SK-N-SH (cell line): Measurements from ENCODE around the gene RAB4A. TPM values are rescaled to one million over a fixed set of nuclear protein-coding genes. Genes with fewer than 3 reads are reported as not detected.

Experiments used
- CTCF ChIA-PET: fragments of 300-600, 350-600 bp; formaldehyde crosslinking; extraction: SDS; loops from one replicate; lab custom pipeline; 2021; lab: Yijun Ruan, JAX
- POLR2A ChIA-PET: fragments of 350-600 bp; sonication (Branson Sonifier 250); formaldehyde crosslinking; extraction: SDS; loops from one replicate; lab custom pipeline; 2020; ENCODE audit warnings: antibody characterized with exemption, inconsistent platforms; lab: Yijun Ruan, JAX
- DNase-seq: peaks from one replicate; pipeline ENCODE4 v3.0.0; 2012
- H2AFZ ChIP-seq: fragments of 200-600 bp; sonication (generic); 2 replicates; pipeline ENCODE4 v1.8.1; 2016; ENCODE audit warnings: antibody characterized with exemption, mild to moderate bottlenecking, low read depth
- H3F3A ChIP-seq: fragments of 200-600 bp; sonication (generic); replicated peaks from 2 replicates; pipeline ENCODE3; 2016; ENCODE audit warnings: antibody characterized with exemption, mild to moderate bottlenecking; ENCODE audit not compliant: insufficient read depth
- H3K27ac ChIP-seq, 2 experiments: fragments of 200-500 bp in 1 of 2; fragments of 200-600 bp in 1 of 2; sonication (Bioruptor generic) in 1 of 2; sonication (generic), shearing (Covaris generic) in 1 of 2; 2 replicates each; pipeline versions ENCODE4 v1.5.1 to v1.6.1; 2014 to 2016; ENCODE audit warnings: low read depth in 2 of 2, inconsistent platforms in 1 of 2, low read length in 1 of 2, mild to moderate bottlenecking in 1 of 2, mixed read lengths in 1 of 2
- H3K27me3 ChIP-seq: fragments of 200-600 bp; sonication (generic), shearing (Covaris generic); 2 replicates; pipeline ENCODE4 v1.6.1; 2016; ENCODE audit warnings: mixed run types; ENCODE audit not compliant: insufficient read depth
- H3K36me3 ChIP-seq, 2 experiments: fragments of 200-500 bp in 1 of 2; fragments of 200-600 bp in 1 of 2; sonication (Bioruptor generic) in 1 of 2; sonication (generic) in 1 of 2; replicated peaks in 1 of 2; 2 replicates each; pipeline versions ENCODE3 to v1.5.1; 2014 to 2016; ENCODE audit warnings: low read length in 1 of 2, mild to moderate bottlenecking in 1 of 2; ENCODE audit not compliant: insufficient read depth in 2 of 2, control insufficient read depth in 1 of 2
- H3K4me1 ChIP-seq, 2 experiments: fragments of 200-500 bp in 1 of 2; fragments of 200-600 bp in 1 of 2; sonication (Bioruptor generic) in 1 of 2; sonication (generic), shearing (Covaris generic) in 1 of 2; 2 replicates each; pipeline versions ENCODE4 v1.5.1 to v1.6.1; 2014 to 2016; ENCODE audit warnings: low read depth in 1 of 2, low read length in 1 of 2, mixed run types in 1 of 2; ENCODE audit not compliant: insufficient read depth in 2 of 2, control insufficient read depth in 1 of 2
- H3K4me2 ChIP-seq: fragments of 200-600 bp; sonication (generic), shearing (Covaris generic); 2 replicates; pipeline ENCODE4 v1.6.1; 2017; ENCODE audit warnings: mixed run types
- H3K4me3 ChIP-seq, 2 experiments: fragments of 200-500 bp in 1 of 2; fragments of 200-600 bp in 1 of 2; sonication (Bioruptor generic) in 1 of 2; sonication (generic), shearing (Covaris generic) in 1 of 2; 2 replicates each; pipeline versions ENCODE4 v1.5.1 to v1.8.1; 2014 to 2016; ENCODE audit warnings: low read depth in 2 of 2, inconsistent platforms in 1 of 2, low read length in 1 of 2, mild to moderate bottlenecking in 1 of 2, mixed read lengths in 1 of 2, moderate library complexity in 1 of 2
- H3K79me2 ChIP-seq: fragments of 200-600 bp; sonication (generic); 2 replicates; pipeline ENCODE4 v1.8.1; 2017; ENCODE audit warnings: mild to moderate bottlenecking; ENCODE audit not compliant: insufficient read depth
- H3K9ac ChIP-seq: fragments of 200-600 bp; sonication (generic); 2 replicates; pipeline ENCODE4 v1.6.1; 2017; ENCODE audit warnings: mixed run types
- H3K9me2 ChIP-seq: fragments of 200-600 bp; sonication (generic); 2 replicates; pipeline ENCODE4 v1.6.1; 2017; ENCODE audit warnings: mixed run types
- H3K9me3 ChIP-seq: fragments of 200-600 bp; sonication (generic); 2 replicates; pipeline ENCODE4 v1.6.1; 2017; ENCODE audit warnings: mixed run types, mild to moderate bottlenecking, moderate library complexity
- H4K20me1 ChIP-seq: fragments of 200-600 bp; sonication (generic); 2 replicates; pipeline ENCODE4 v1.6.1; 2017; ENCODE audit warnings: mild to moderate bottlenecking, mixed run types; ENCODE audit not compliant: insufficient read depth
- EZH2phosphoT487 ChIP-seq: fragments of 200-600 bp; sonication (generic); IDR thresholded peaks from 2 replicates; pipeline ENCODE4 v1.6.1; 2017; ENCODE audit warnings: low read depth, mixed run types, mild to moderate bottlenecking, antibody characterized with exemption, moderate library complexity, borderline replicate concordance
- FOXJ3 ChIP-seq: sonication (generic); formaldehyde crosslinking; IDR thresholded peaks from 2 replicates; pipeline ENCODE4 v1.5.1; 2020; ENCODE audit warnings: mild to moderate bottlenecking, missing genetic modification reagents
- FOXM1 ChIP-seq: IDR thresholded peaks from 2 replicates; pipeline ENCODE4 v1.4.0; 2012; ENCODE audit warnings: low read depth, mild to moderate bottlenecking
- MAX ChIP-seq: IDR thresholded peaks from 2 replicates; pipeline ENCODE4 v1.4.0; 2012; ENCODE audit warnings: low read depth
- MEF2A ChIP-seq: IDR thresholded peaks from 2 replicates; pipeline ENCODE4 v1.4.0; 2012; ENCODE audit warnings: low read depth, borderline replicate concordance
- POLR2AphosphoS5 ChIP-seq: IDR thresholded peaks from 2 replicates; pipeline ENCODE4 v1.6.1; 2012; ENCODE audit warnings: low read depth, low read length
- RCOR1 ChIP-seq: fragments of 150-350 bp; IDR thresholded peaks from 2 replicates; pipeline ENCODE4 v1.6.1; 2017; ENCODE audit warnings: antibody characterized with exemption, low read length
- RXRA ChIP-seq: IDR thresholded peaks from 2 replicates; pipeline ENCODE4 v1.4.0; 2012; ENCODE audit warnings: low read depth, mild to moderate bottlenecking, borderline replicate concordance
- WGBS: methylation state at CpG from one replicate; pipeline ENCODE4 v1.1.6; 2017; ENCODE audit warnings: low lambda C conversion rate; 5-methylcytosine and 5-hydroxymethylcytosine counted together
- polyA plus RNA-seq, 3 experiments: library from polyadenylated mRNA; depleted of rRNA; stranded (reverse); fragments of >200 nt; gene quantifications; 2 replicates each; pipeline ENCODE4 v1.2.3, GENCODE V29; 2012

Gene RAB4A
- polyA plus RNA-seq, 1 of the 3 experiments (the other 2 are of a cell fraction): 28.1 TPM

- H3K4me3 ChIP-seq: no peak overlapping the region
- no peaks in the 10 kb centered on the region for H3K9me3 ChIP-seq
- H3K27ac ChIP-seq: no peak overlapping the region
- CTCF ChIA-PET: interaction anchor here (0.6 to 8.8 kb wide), 8 partner anchors 25 to 567 kb away, joined by 3 to 78 read pairs (median 24); partner anchors contain the start of gene RHOU
- no peaks in the 10 kb centered on the region for H4K20me1 ChIP-seq
- 64% methylated on average over 12 of the region's 14 CpGs for WGBS
- peaks cover 0 to 6% of the 10 kb centered on the region in 2 experiments; a peak in 3 of 4 replicates for H3K4me1 ChIP-seq
- POLR2A ChIA-PET: no interaction called here
- H3K27me3 ChIP-seq: peaks cover 6% of the 10 kb centered on the region; the same call in 1 of the 2 replicates
- H3F3A ChIP-seq: no peaks in the 10 kb centered on the region
- H3K36me3 ChIP-seq: no peaks in the 10 kb centered on the region
- H3K9me2 ChIP-seq: no peaks in the 10 kb centered on the region
- no peak overlapping the region for H3K9ac ChIP-seq
- no peak for DNase-seq
- no peak overlapping the region for H2AFZ ChIP-seq
- no peak overlapping the region for H3K4me2 ChIP-seq
- H3K79me2 ChIP-seq: no peaks in the 10 kb centered on the region
- TF ChIP-seq MEF2A (no peak), RXRA (no peak), POLR2AphosphoS5 (no peak), RCOR1 (no peak), FOXJ3 (no peak), EZH2phosphoT487 (no peak), MAX (no peak), FOXM1 (no peak)
Measured at GRCh38 chr1:229230140-229230892, 40.6 kb upstream of the RAB4A start.

- no peaks in the 10 kb centered on the region for H3K79me2 ChIP-seq
- no peaks in the 10 kb centered on the region for H3F3A ChIP-seq
- no peak overlapping the region for H3K27ac ChIP-seq
- no peaks in the 10 kb centered on the region for H3K9me2 ChIP-seq
- no peak overlapping the region; the same call in 1 of the 2 replicates for H2AFZ ChIP-seq
- H4K20me1 ChIP-seq: no peaks in the 10 kb centered on the region
- H3K9ac ChIP-seq: no peak overlapping the region
- ChIA-PET CTCF (interaction anchor here (0.6 to 8.8 kb wide), 7 partner anchors 17 to 568 kb away, joined by 3 to 78 read pairs (median 21); partner anchors contain the start of gene RHOU), POLR2A (no interaction called here)
- DNase-seq: no peak
- no peak overlapping the region for H3K4me2 ChIP-seq
- peaks cover 6% of the 10 kb centered on the region; the same call in 1 of the 2 replicates for H3K27me3 ChIP-seq
- WGBS: 54% methylated on average over 9 of the region's 9 CpGs
- H3K36me3 ChIP-seq: no peaks in the 10 kb centered on the region
- peaks cover 0 to 6% of the 10 kb centered on the region in 2 experiments; a peak in 3 of 4 replicates for H3K4me1 ChIP-seq
- no peaks in the 10 kb centered on the region for H3K9me3 ChIP-seq
- no peak overlapping the region for H3K4me3 ChIP-seq
- TF ChIP-seq MAX: no peak
Measured at GRCh38 chr1:229230893-229231753, 39.8 kb upstream of the RAB4A start.
